HG02571 (cell line): ENCODE results near the gene RAB28.

Experiments used
- ATAC-seq: cut with Tn5 transposase; IDR thresholded peaks from one replicate; pipeline ENCODE4 v1.9.1; 2021; ENCODE audit warnings: mild to moderate bottlenecking, moderate library complexity; ENCODE audit not compliant: unreplicated experiment

The RAB28 gene

DNA sequence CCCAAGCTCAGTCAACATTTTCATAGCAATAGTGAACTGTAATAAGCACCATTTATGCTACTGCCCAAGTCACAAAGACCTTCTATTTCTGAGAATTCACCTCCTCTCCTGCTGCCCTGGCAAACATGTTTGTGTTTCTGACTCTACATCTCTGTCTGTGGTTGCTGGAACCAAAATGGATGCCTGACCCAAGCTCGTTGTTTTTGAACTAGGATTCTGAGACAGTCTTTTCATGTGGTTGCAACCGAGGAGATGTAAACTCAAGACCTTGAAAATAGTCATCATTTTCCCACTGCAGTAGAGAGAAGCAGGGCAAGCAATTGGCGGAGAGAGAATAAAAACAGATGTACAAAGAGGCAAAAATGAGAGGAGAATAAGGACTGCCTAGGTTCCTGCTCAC is 160.2 kb downstream of the RAB28 start:
- no peak for ATAC-seq

DNA sequence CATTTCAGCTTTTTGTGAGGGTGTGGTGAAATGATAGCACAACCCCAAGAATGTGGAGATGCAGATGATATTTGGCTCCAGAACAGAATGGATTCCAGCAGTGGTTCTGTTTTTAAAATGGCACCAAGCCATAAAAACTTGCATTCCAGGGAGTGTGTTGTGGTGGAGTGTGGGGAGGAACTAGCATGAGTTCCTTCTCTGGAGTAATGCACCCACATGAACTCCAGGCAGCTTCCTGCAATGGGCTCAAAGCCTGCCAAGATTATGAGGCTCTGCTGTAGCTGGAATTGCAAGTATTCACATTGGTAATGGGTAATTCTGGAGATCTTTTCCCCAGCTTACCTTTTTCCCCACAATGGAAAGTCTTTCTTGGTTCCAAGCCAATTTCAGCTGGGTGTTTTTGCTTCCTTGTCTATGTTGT is 161.4 kb downstream of the RAB28 start:
- ATAC-seq, result no peak
